ENCODE data around the gene ARMC6. TPM values are rescaled to one million over a fixed set of nuclear protein-coding genes. Genes with fewer than 3 reads are reported as not detected.

ARMC6 gene
- total RNA-seq, 2 experiments from 2014 or later = 63.9 to 104 TPM

DNA sequence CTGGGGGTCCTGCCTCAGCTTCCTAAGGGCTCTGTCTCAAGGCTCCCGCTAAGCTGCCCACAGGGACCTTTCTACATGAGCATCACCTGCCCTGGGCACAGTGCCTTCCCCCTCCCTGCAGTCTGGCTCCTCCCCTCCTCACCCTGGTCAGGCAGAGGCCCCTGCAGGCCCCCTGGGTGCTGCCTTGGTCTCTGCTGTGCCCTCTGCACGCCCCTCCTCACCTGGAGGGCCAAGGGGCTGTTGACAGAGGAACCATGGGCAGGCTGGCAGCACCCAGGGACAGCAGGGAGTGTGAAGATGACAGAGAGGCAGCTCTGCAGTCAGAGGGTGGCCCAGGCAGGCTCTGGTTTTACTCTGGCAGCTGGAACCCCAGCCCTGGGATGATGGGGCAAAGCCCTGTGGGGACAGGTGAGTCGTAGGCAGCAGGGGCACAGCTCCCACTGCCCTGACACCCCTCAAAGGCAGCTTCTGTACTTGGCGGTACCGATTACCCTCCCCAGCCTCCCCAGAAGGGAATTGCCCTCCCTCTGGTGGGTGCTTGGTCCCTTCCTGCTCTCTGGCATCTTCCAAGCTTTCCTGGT lies 43.2 kb upstream of the ARMC6 start:
- intact Hi-C loops (cut with micrococcal nuclease; ENCODE audit: unreplicated experiment) = no loop called here
- no peak overlapping the region for H2AFZ ChIP-seq (ENCODE audit: low read length)
- no peaks in the 10 kb centered on the region for H3K9me2 ChIP-seq (ENCODE audit: insufficient read depth, low read length)
- TF ChIP-seq EZH2phosphoT487 (IDR thresholded peaks at IDR 0.05; ENCODE audit: borderline replicate concordance, low read depth, low read length) = no peak
- TF ChIP-seq, protein P1, sequence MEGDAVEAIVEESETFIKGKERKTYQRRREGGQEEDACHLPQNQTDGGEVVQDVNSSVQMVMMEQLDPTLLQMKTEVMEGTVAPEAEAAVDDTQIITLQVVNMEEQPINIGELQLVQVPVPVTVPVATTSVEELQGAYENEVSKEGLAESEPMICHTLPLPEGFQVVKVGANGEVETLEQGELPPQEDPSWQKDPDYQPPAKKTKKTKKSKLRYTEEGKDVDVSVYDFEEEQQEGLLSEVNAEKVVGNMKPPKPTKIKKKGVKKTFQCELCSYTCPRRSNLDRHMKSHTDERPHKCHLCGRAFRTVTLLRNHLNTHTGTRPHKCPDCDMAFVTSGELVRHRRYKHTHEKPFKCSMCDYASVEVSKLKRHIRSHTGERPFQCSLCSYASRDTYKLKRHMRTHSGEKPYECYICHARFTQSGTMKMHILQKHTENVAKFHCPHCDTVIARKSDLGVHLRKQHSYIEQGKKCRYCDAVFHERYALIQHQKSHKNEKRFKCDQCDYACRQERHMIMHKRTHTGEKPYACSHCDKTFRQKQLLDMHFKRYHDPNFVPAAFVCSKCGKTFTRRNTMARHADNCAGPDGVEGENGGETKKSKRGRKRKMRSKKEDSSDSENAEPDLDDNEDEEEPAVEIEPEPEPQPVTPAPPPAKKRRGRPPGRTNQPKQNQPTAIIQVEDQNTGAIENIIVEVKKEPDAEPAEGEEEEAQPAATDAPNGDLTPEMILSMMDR (conservative IDR thresholded peaks at IDR 0.05; ENCODE audit: low read length) = no peak
- ChIA-PET POLR2A (no interaction called here), CTCF (ENCODE audit: unreplicated experiment) (interaction anchor here (0.5 kb wide), 1 partner anchor 99 kb away, joined by 9 read pairs; no protein-coding TSS in a partner anchor)
- H3K36me3 ChIP-seq (ENCODE audit: insufficient read depth, low read length) = peaks cover 42% of the 10 kb centered on the region
- H3K27ac ChIP-seq (ENCODE audit: low read depth, low read length, poor library complexity, severe bottlenecking) = no peak overlapping the region
- no TSS peak for BruUV-seq (replicated peaks)
- H3K9me3 ChIP-seq (ENCODE audit: low read length) = no peaks in the 10 kb centered on the region
- H3K79me2 ChIP-seq (ENCODE audit: insufficient read depth, low read depth, low read length) = no peaks in the 10 kb centered on the region
- H3K4me1 ChIP-seq (ENCODE audit: insufficient read depth, low read length, poor library complexity, severe bottlenecking) = no peaks in the 10 kb centered on the region
- H3K4me3 ChIP-seq (ENCODE audit: low read depth, low read length, poor library complexity, severe bottlenecking) = no peak overlapping the region
- no peak for DNase-seq (ENCODE audit: low spot score)
- H4K20me1 ChIP-seq (ENCODE audit: insufficient read depth, low read length) = no peaks in the 10 kb centered on the region
- H3K4me2 ChIP-seq (ENCODE audit: low read length) = no peak overlapping the region

GRCh38 chr19:18991006-18991405 lies 42.4 kb upstream of the ARMC6 start:
- no TSS peak for BruUV-seq (replicated peaks)
- no peaks in the 10 kb centered on the region for H3K9me2 ChIP-seq (ENCODE audit: insufficient read depth, low read length)
- no peaks in the 10 kb centered on the region for H3K9me3 ChIP-seq (ENCODE audit: low read length)
- no peaks in the 10 kb centered on the region for H3K4me1 ChIP-seq (ENCODE audit: insufficient read depth, low read length, poor library complexity, severe bottlenecking)
- TF ChIP-seq, protein P1 (conservative IDR thresholded peaks at IDR 0.05; ENCODE audit: low read length) = no peak
- no peak for TF ChIP-seq EZH2phosphoT487 (IDR thresholded peaks at IDR 0.05; ENCODE audit: borderline replicate concordance, low read depth, low read length)
- intact Hi-C loops (cut with micrococcal nuclease; ENCODE audit: unreplicated experiment) = no loop called here
- H3K79me2 ChIP-seq (ENCODE audit: insufficient read depth, low read depth, low read length) = no peaks in the 10 kb centered on the region
- CTCF ChIA-PET (ENCODE audit: unreplicated experiment) = no interaction called here
- H3K27ac ChIP-seq (ENCODE audit: low read depth, low read length, poor library complexity, severe bottlenecking) = no peak overlapping the region
- H4K20me1 ChIP-seq (ENCODE audit: insufficient read depth, low read length) = no peaks in the 10 kb centered on the region
- peaks cover 50% of the 10 kb centered on the region for H3K36me3 ChIP-seq (ENCODE audit: insufficient read depth, low read length)
- no peak overlapping the region for H2AFZ ChIP-seq (ENCODE audit: low read length)
- H3K4me2 ChIP-seq (ENCODE audit: low read length) = no peak overlapping the region
- POLR2A ChIA-PET = no interaction called here
- DNase-seq (ENCODE audit: low spot score) = no peak
- no peak overlapping the region for H3K4me3 ChIP-seq (ENCODE audit: low read depth, low read length, poor library complexity, severe bottlenecking)

DNA sequence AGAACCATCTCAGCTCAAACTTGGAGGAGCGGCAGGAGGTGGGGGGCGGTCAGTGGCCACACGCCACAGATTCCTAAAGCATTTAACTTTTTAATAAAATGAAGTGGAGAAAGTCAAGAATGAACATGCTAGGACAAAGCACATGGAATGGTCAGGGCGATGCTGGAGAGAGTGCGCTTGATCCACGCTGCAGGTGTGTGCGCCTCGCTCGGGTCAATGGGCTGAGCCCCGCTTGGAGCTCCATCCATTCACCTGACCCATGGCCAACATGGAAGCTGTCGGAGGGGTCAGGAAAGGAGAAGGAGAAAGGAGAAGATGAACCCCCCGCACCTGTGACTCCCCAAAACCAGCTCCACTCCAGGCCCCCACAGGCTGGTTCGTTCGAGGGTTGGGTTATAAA lies 41.9 kb upstream of the ARMC6 start:
- no peaks in the 10 kb centered on the region for H3K9me2 ChIP-seq (ENCODE audit: insufficient read depth, low read length)
- TF ChIP-seq EZH2phosphoT487 (IDR thresholded peaks at IDR 0.05; ENCODE audit: borderline replicate concordance, low read depth, low read length) = no peak
- TF ChIP-seq, protein P1 (conservative IDR thresholded peaks at IDR 0.05; ENCODE audit: low read length) = no peak
- no peak overlapping the region for H2AFZ ChIP-seq (ENCODE audit: low read length)
- POLR2A ChIA-PET = no interaction called here
- H3K4me3 ChIP-seq (ENCODE audit: low read depth, low read length, poor library complexity, severe bottlenecking) = no peak overlapping the region
- no peak overlapping the region for H3K4me2 ChIP-seq (ENCODE audit: low read length)
- CTCF ChIA-PET (ENCODE audit: unreplicated experiment) = no interaction called here
- H3K27ac ChIP-seq (ENCODE audit: low read depth, low read length, poor library complexity, severe bottlenecking) = no peak overlapping the region
- no peaks in the 10 kb centered on the region for H3K79me2 ChIP-seq (ENCODE audit: insufficient read depth, low read depth, low read length)
- no peaks in the 10 kb centered on the region for H4K20me1 ChIP-seq (ENCODE audit: insufficient read depth, low read length)
- intact Hi-C loops (cut with micrococcal nuclease; ENCODE audit: unreplicated experiment) = no loop called here
- no peaks in the 10 kb centered on the region for H3K9me3 ChIP-seq (ENCODE audit: low read length)
- H3K4me1 ChIP-seq (ENCODE audit: insufficient read depth, low read length, poor library complexity, severe bottlenecking) = no peaks in the 10 kb centered on the region
- H3K36me3 ChIP-seq (ENCODE audit: insufficient read depth, low read length) = peaks cover 54% of the 10 kb centered on the region
- DNase-seq (ENCODE audit: low spot score) = no peak
- BruUV-seq (replicated peaks) = no TSS peak

All from OCI-LY7 (cell line).